ENCODE measurements around the gene NT5DC3.

DNA sequence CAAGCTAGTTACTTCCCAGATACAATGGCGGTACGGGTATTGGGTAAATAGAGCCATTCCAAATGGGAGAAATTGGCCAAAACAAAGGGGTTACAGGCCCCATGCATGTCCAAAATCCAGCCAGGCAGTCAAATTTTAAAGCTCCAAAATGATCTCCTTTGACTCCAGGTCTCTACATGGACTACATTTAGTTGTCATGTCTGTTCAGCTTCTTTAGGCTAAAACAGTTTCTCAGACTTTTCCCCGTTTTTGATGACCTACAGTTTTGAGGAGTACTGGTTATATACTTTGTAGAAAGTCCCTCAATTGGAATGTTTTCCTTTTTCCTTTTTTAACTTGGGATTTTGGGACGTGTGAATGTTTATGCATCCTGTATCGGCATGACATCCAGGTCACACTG is 4.7 kb downstream of the NT5DC3 start:
- TF ChIP-seq ZFP30 (CRISPR knock-in tag; IDR thresholded peaks at IDR 0.05) (no peak), TCF4 (CRISPR knock-in tag; IDR thresholded peaks at IDR 0.05; ENCODE audit: borderline replicate concordance) (no peak)
- TF ChIP-seq, protein P1, sequence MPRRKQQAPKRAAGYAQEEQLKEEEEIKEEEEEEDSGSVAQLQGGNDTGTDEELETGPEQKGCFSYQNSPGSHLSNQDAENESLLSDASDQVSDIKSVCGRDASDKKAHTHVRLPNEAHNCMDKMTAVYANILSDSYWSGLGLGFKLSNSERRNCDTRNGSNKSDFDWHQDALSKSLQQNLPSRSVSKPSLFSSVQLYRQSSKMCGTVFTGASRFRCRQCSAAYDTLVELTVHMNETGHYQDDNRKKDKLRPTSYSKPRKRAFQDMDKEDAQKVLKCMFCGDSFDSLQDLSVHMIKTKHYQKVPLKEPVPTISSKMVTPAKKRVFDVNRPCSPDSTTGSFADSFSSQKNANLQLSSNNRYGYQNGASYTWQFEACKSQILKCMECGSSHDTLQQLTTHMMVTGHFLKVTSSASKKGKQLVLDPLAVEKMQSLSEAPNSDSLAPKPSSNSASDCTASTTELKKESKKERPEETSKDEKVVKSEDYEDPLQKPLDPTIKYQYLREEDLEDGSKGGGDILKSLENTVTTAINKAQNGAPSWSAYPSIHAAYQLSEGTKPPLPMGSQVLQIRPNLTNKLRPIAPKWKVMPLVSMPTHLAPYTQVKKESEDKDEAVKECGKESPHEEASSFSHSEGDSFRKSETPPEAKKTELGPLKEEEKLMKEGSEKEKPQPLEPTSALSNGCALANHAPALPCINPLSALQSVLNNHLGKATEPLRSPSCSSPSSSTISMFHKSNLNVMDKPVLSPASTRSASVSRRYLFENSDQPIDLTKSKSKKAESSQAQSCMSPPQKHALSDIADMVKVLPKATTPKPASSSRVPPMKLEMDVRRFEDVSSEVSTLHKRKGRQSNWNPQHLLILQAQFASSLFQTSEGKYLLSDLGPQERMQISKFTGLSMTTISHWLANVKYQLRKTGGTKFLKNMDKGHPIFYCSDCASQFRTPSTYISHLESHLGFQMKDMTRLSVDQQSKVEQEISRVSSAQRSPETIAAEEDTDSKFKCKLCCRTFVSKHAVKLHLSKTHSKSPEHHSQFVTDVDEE (CRISPR knock-in tag; IDR thresholded peaks at IDR 0.05), result no peak
- TF ChIP-seq, protein P2, sequence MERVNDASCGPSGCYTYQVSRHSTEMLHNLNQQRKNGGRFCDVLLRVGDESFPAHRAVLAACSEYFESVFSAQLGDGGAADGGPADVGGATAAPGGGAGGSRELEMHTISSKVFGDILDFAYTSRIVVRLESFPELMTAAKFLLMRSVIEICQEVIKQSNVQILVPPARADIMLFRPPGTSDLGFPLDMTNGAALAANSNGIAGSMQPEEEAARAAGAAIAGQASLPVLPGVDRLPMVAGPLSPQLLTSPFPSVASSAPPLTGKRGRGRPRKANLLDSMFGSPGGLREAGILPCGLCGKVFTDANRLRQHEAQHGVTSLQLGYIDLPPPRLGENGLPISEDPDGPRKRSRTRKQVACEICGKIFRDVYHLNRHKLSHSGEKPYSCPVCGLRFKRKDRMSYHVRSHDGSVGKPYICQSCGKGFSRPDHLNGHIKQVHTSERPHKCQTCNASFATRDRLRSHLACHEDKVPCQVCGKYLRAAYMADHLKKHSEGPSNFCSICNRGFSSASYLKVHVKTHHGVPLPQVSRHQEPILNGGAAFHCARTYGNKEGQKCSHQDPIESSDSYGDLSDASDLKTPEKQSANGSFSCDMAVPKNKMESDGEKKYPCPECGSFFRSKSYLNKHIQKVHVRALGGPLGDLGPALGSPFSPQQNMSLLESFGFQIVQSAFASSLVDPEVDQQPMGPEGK (CRISPR knock-in tag; IDR thresholded peaks at IDR 0.05; ENCODE audit: borderline replicate concordance), result no peak

Measured in SK-N-SH treated with all-trans-retinoic acid at 6 μM for 48 hours (cell line).